Astrocyte (in vitro differentiated cells and primary cell): ENCODE data around the gene CR2.

Experiments
- EZH2 ChIP-seq: IDR thresholded peaks from 2 replicates; pipeline ENCODE4 v1.6.1; 2012; ENCODE audit warnings: mild to moderate bottlenecking, low read length, inconsistent platforms; ENCODE audit not compliant: insufficient read depth
- TF ChIP-seq, protein P1 (sequence below): IDR thresholded peaks from 2 replicates; pipeline ENCODE4 v1.5.1; 2011; ENCODE audit warnings: low read depth, mild to moderate bottlenecking, inconsistent platforms, low read length, moderate library complexity; ENCODE audit not compliant: insufficient read depth

DNA sequence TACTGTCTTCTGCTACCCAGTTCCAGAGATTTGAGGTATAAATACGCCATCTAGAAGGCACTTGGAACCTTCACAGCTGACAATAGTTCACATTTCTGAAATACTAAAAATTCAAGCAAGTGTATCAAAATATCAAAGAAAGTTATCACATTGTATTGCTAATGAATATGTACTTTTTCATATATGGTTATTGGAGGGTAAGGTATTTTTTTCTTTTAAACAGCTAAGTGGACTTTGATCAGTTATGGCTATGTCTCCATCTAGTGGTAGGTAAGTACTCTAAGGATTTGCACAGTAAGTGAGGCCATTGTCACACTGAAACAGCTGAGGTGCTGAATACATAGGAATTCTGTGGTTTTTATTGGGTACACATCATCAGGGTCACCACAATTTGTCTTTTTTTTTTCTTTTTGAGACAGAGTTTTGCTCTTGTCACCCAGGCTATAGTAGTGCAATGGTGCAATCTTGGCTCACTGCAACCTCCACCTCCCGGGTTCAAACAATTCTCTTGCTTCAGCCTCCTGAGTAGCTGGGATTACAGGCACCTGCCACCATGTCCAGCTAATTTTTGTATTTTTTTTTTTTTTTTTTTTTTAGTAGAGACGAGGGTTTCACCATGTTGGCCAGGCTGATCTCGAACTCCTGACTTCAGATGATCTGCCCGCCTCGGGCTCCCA is 49.1 kb upstream of the CR2 start:
- TF ChIP-seq, protein P1, sequence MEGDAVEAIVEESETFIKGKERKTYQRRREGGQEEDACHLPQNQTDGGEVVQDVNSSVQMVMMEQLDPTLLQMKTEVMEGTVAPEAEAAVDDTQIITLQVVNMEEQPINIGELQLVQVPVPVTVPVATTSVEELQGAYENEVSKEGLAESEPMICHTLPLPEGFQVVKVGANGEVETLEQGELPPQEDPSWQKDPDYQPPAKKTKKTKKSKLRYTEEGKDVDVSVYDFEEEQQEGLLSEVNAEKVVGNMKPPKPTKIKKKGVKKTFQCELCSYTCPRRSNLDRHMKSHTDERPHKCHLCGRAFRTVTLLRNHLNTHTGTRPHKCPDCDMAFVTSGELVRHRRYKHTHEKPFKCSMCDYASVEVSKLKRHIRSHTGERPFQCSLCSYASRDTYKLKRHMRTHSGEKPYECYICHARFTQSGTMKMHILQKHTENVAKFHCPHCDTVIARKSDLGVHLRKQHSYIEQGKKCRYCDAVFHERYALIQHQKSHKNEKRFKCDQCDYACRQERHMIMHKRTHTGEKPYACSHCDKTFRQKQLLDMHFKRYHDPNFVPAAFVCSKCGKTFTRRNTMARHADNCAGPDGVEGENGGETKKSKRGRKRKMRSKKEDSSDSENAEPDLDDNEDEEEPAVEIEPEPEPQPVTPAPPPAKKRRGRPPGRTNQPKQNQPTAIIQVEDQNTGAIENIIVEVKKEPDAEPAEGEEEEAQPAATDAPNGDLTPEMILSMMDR = peak; percentile 75
- TF ChIP-seq EZH2 = no peak
